GM21825 (cell line): Measurements from ENCODE around the gene TFAP2A.
A peak's percentile ranks its signal among the peaks of the same experiment; 100 is the strongest.

Experiments used
- ATAC-seq: cut with Tn5 transposase; IDR thresholded peaks from one replicate; pipeline ENCODE4 v1.9.1; 2021; ENCODE audit warnings: mild to moderate bottlenecking, moderate library complexity; ENCODE audit not compliant: unreplicated experiment

TFAP2A gene

GRCh38 chr6:10426781-10427279 is 12.0 kb upstream of the TFAP2A start:
- no peak for ATAC-seq

DNA sequence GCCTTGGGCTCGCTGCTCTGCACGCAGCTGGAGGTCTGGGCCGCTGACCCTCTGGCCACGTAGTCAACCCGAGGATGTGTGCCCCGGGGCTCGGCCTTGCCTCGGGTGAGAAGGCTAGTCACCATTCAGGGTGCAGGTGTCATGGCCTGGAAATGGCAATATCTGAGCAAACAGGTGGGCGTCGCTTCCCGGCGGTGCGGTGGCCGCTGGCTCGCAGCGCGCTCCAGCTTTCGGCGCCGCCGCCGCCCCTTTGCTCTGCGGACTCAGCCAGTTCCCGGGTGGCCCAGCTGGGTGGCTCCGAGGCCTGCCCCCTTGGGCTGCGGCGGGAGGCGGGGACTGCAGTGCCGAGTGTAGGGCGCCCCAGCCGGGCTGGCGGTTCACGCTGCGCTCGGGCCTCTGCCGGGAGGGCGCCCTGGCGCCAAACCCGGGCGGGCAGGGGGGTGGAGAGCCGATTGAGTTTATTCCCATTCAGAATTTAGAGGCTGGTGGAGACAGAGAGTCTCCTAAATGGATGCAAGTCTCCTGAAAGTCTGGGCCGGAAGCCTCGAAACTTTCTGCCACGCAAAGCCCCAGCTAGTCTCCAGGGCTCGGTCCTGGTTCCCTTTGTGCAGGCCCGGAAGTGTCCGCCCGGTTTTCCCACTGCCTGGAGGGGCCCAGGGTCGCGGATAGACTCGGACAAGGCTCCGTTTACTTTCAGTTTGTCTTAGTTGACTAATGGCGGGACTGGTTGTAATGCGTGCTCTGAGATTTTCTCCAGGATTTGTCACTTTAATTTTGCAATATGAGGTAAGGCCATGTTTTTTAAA is 11.3 kb upstream of the TFAP2A start:
- peak; percentile 48 for ATAC-seq

DNA sequence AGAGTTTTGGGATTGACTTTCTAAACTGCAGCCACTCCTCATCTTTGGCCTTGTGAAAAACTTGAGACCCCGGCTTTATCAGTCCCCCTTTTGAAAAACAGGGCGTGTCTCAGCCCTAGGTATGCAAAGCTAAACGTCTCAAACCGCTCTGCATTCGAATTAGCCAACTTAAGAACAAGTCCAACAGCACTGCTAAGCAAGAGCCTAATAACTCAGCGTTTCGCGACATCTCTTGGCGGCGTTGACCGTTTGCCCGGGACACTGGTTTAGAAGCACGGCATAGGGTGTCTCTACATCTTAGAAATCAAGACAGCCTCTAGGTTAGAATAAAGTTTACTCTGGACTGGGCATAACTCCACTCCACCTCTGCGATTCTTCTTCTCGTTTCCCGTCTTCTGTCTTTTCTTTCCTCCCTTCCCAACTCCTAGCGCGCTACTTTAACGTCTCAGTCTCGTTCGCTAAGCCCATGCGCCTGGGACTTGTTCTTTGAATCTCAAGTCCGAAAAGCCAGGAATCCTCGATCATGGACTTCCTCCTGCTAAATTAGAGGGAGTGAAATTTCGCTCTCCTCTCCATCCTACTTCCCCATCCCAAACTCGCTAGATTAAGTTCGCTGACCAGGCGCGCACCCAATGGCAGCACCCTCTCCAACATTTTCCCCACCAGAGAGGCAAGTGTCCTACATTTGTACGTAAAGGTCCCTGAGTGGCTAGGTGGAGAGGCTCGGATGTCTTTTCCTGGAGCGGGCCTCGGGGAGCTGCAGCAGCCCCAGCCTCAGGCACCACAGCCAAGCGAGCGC is 10.5 kb upstream of the TFAP2A start:
- ATAC-seq = no peak

DNA sequence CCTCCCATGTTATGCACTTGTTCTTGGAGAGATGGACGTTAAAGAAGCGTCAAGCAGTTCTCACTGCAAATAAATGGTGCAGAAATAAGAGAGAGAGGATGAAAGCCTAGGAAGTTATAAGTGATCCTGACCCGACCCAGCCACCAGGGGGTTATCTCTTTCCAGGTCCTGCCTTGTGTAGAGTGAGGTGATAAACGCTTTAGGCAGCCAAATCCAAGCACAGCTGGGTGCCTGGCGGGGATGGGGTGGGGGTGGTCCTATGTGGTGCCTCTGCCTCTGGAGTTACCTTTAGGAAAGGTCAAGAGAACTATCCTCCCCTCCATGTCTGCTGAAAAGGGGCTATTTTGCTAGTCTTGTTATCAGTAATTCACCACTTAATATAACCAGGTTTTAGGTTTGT is 9.2 kb upstream of the TFAP2A start:
- ATAC-seq = no peak

DNA sequence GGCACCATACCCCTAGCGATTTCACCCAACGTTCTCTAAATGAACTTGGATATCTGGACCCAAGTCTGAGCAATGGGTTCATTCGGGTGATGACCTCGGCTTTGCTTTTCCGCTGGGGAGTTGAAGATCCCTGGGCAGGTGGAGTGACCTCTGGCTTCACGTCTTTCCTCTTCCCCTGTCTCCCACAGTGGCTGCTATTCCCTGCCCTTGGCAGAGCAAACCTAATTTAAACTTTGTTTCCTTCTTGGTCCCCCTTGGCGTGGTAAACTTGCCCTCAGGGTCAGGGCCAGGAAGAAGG is 7.8 kb upstream of the TFAP2A start:
- ATAC-seq = no peak

- ATAC-seq = no peak
Measured at GRCh38 chr6:10421921-10422736, 7.3 kb upstream of the TFAP2A start.

DNA sequence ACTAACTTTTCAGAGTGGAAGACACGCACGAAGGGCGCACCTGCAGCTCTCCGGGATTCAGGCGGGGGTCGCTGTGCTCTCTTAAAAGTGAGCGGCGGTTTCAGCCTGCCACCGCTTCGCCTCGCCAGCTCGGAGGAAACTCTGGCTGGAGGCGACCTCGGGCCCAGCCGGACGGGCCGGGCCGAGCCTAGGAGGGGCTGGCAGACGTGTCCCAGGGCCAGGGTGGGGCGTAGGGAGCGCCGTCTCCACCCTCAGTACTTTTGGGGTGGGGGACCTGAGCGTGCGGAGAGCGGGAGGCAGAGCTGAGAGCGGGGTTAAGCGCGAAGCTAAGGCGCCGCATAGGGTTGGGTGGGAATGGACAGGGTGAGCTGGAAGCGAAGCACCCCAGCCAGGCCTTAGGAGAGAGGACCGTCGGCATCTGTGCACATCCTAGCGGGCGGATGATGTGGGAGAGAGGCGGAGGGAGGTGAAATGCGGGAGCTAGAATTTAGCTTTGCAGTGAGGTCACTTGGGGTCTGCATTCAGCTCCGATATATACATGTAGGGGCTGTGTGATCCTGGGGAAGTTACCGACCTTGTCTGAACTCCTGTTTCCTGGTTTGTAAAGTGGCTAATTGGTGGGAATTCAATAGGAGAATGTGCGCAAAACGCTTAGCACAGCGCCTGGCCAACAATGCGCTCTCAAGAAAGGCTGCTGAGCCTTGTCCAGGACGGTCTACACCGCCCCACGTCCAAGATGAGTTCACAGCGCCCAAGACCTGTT is 6.5 kb upstream of the TFAP2A start:
- no peak for ATAC-seq

GRCh38 chr6:10420546-10421157 is 5.8 kb upstream of the TFAP2A start:
- no peak for ATAC-seq

DNA sequence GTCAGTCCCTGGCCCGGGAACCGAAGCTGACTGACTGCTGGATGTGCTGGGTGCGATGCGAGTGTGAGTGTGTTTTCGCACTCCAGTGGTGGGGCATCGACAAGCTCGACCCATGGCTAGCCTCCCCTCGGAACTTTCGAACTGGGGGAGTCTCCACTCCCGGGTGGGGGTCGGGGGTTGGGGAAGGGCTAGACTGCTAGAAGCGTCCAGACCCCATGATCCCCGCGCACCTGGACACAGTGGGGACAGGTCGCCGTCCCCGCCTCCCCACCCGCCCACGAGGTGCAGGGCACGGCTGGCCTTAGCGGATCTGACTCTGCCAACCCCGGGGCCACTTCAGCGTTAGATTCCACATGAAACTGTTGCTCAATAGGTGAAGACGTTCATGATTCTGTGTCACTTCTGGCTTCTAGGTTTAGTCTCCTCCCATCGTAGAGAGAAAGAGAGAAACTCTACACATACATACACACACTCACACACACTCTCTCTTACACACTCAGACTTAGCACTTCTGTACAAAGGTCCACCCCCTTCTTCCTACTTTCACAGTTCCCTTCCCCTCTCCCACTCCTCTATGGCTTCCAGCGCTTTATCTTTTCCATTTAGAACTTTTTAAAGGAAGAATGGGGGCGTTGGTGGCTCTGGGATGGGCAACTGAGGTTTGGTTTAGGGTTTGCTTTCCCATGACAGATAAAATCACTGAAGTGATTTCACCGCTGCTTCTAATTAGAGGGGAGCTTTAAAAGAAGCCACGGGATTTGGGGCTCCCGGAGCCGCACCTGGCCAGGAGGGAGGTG is 5.1 kb upstream of the TFAP2A start:
- no peak for ATAC-seq

GRCh38 chr6:10418862-10419748 is 4.2 kb upstream of the TFAP2A start:
- no peak for ATAC-seq

GRCh38 chr6:10418361-10418861 is 3.5 kb upstream of the TFAP2A start:
- no peak for ATAC-seq

GRCh38 chr6:10417681-10418104 is 2.8 kb upstream of the TFAP2A start:
- ATAC-seq = no peak

- ATAC-seq = no peak
Measured at GRCh38 chr6:10416863-10417641, 2.2 kb upstream of the TFAP2A start.

DNA sequence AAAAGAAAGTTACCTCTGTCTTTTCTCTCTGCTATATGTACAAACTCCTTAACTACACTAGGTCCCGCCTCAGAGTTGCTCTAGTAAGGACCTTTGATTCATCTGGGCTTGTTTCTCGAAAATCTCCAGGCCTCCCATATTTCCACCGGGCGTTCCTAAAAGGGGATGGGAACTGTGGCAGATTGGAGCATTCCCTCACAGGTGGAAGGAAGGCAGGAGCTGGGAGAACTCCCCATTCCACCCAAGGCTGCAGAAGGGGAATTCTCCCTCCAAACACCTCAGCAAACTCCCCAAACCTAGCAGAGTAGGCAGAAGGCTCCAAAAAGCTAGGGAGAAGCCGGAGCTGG is 1.6 kb upstream of the TFAP2A start:
- ATAC-seq = no peak

DNA sequence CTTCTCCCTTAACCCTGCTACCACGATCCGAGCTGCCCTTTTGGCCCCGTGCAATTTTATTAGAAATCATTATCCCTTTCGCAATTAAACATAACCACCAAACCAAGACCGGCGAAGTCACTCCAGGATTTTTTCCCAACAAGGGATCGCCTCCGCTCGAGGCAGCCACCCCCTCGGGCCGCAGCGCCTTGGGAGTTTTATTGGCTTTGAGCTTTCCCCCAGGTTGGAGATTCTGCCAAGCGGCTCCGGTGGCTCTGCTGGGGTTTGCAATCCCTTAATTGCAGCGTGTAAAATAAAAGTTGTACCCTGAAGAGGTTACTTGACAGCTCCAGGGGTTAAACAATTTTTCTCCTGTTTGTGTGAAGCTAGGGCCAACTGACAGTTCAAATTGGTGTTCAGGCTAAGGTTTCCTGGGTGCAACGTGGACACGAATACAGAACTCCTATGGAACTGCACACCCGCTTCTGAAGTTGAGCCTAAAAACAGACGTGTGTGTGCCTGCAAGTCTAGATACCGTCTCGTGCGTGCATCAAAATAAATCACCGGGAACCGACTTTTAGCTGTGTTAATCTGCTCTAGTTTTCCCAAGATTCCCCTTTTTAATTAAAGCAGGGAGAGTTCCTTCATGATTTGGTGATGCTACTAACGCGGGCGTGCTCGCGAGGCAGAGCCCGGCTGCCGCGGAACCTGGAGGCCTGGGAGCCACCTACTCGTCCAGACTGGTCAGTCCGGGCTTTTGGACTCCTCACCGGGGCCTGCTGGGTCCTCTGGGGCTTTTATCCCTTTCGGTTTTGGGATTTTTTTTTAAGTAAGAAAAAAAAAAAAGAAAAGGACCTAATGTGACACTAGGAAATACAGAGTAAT is 975 bp upstream of the TFAP2A start:
- no peak for ATAC-seq

DNA sequence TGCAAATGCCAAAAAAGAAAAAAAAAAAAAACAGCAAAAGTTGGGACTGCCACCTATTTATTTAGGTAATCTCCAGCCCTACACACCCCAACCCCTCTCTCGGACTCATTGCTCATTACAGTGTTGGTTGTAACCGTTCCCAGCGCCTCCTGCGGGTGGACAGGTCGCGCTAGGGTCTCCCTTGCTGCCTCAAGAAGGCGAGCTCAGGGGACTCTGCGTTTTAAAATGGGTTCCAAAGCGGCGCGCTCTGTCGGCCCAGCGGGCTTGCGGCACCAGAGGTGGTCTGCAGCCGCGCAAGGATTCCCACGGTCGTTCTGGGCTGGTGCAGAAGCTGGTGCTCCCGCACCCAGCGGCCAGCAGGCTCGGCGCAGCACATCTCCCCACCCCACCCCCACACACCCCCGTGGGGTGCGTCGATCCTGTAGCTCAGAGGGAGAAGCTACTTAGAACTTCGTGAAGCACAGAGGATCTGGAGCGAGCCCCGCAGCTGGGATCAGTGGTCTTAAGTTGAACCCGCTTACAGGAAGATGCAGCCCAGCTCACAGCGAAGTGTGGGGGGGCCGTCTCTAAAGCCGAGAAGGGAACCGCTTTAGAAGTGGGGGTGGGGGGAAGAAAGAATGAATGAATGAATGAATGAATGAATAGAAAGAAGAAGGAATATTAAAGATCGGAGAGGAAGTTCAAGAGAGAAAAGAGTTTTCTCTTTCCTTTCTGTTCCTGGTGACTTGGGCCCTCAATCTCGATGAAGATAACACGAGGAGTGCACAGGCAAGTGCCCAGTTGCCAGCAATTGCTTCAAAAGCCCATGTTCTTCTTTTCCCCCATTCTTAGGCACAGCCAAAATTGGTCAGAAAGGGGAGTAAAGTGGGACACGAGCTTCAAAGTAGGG is 780 bp downstream of the TFAP2A start:
- no peak for ATAC-seq
